ENCODE results near the gene DRAM2. TPM values are rescaled to one million over a fixed set of nuclear protein-coding genes. Genes with fewer than 3 reads are reported as not detected.
A peak's percentile ranks its signal among the peaks of the same experiment; 100 is the strongest.
"Not testable (repeated sequence)": the region's sequence is repeated elsewhere in the genome, so short reads cannot be mapped to it uniquely, and the experiment has no call there.

DRAM2 gene
- polyA plus RNA-seq, 4 donors = 37.0 to 91.9 (median 40.2) TPM

GRCh38 chr1:111104981-111105380 lies 34.9 kb downstream of the DRAM2 start:
- FAIRE-seq (no peak), DNase-seq (no peak)
- Histone ChIP-seq H3K4me1 (ENCODE audit: control insufficient read depth in 3 of 3, insufficient read depth in 2 of 3, low read depth in 1 of 3, low read length in 2 of 3) (no peaks in the 10 kb centered on the region), H3K4me3 (ENCODE audit: low read depth in 1 of 3, low read length in 3 of 3) (no peak overlapping the region), H3K9me3 (ENCODE audit: control insufficient read depth in 2 of 2, insufficient read depth in 1 of 2, low read depth in 1 of 2, low read length in 1 of 2) (peaks cover 0 to 16% of the 10 kb centered on the region in 2 donors), H3K36me3 (ENCODE audit: control insufficient read depth in 3 of 3, insufficient read depth in 2 of 3, low read depth in 1 of 3, low read length in 3 of 3) (no peaks in the 10 kb centered on the region), H3K27ac (ENCODE audit: low read depth in 1 of 3, low read length in 2 of 3) (no peak overlapping the region), H3K27me3 (ENCODE audit: control insufficient read depth in 3 of 3, insufficient read depth in 3 of 3, low read length in 3 of 3) (no peaks in the 10 kb centered on the region)
- WGBS, 3 donors = 71 to 89% (median 85%) methylated on average over 2 of the region's 2 CpGs

GRCh38 chr1:111101854-111102642 lies 37.8 kb downstream of the DRAM2 start:
- no peaks in the 10 kb centered on the region for H3K4me1 ChIP-seq (ENCODE audit: control insufficient read depth in 3 of 3, insufficient read depth in 2 of 3, low read depth in 1 of 3, low read length in 2 of 3)
- DNase-seq (peak; percentile 20 to 82), FAIRE-seq (no peak)
- peaks cover 0 to 19% of the 10 kb centered on the region in 2 donors for H3K9me3 ChIP-seq (ENCODE audit: control insufficient read depth in 2 of 2, insufficient read depth in 1 of 2, low read depth in 1 of 2, low read length in 1 of 2)
- H3K27me3 ChIP-seq (ENCODE audit: control insufficient read depth in 3 of 3, insufficient read depth in 3 of 3, low read length in 3 of 3) = no peaks in the 10 kb centered on the region
- peak overlapping the region in 1 of 3 donors; percentile 63 for H3K27ac ChIP-seq (ENCODE audit: low read depth in 1 of 3, low read length in 2 of 3)
- H3K36me3 ChIP-seq (ENCODE audit: control insufficient read depth in 3 of 3, insufficient read depth in 2 of 3, low read depth in 1 of 3, low read length in 3 of 3) = no peaks in the 10 kb centered on the region
- WGBS, 3 donors = 36 to 75% (median 56%) methylated on average over 5 of the region's 5 CpGs
- H3K4me3 ChIP-seq (ENCODE audit: low read depth in 1 of 3, low read length in 3 of 3) = no peak overlapping the region

DNA sequence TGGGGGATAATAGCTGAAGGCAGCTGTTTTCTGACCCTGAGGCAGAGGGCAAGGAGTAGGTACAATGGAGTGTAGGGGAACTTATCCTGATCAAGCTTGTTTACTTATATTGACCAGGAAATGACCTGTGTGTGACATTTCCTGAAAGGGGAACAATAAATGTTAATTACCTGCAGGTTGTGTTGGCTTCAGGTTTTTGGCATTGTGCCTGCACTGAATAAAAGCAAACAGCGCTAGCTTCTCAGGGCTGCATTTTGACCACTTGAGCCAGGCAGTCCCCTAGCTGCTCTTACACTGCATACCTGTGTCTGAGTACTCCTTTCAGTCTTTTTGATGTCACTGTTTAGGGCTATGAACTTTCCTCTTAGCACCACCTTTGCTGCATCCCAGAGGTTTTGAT lies 40.6 kb downstream of the DRAM2 start:
- H3K4me3 ChIP-seq (ENCODE audit: low read depth in 1 of 3, low read length in 3 of 3) = no peak overlapping the region
- H3K27me3 ChIP-seq (ENCODE audit: control insufficient read depth in 3 of 3, insufficient read depth in 3 of 3, low read length in 3 of 3) = no peaks in the 10 kb centered on the region
- no peak overlapping the region for H3K27ac ChIP-seq (ENCODE audit: low read depth in 1 of 3, low read length in 2 of 3)
- no peaks in the 10 kb centered on the region for H3K36me3 ChIP-seq (ENCODE audit: control insufficient read depth in 3 of 3, insufficient read depth in 2 of 3, low read depth in 1 of 3, low read length in 3 of 3)
- FAIRE-seq (no peak), DNase-seq (peak in 1 of 2 donors; percentile 82)
- H3K9me3 ChIP-seq (ENCODE audit: control insufficient read depth in 2 of 2, insufficient read depth in 1 of 2, low read depth in 1 of 2, low read length in 1 of 2) = peaks cover 0 to 18% of the 10 kb centered on the region in 2 donors
- H3K4me1 ChIP-seq (ENCODE audit: control insufficient read depth in 3 of 3, insufficient read depth in 2 of 3, low read depth in 1 of 3, low read length in 2 of 3) = no peaks in the 10 kb centered on the region
- 47 to 80% (median 55%) methylated on average over 1 of the region's 1 CpG for WGBS, 3 donors

DNA sequence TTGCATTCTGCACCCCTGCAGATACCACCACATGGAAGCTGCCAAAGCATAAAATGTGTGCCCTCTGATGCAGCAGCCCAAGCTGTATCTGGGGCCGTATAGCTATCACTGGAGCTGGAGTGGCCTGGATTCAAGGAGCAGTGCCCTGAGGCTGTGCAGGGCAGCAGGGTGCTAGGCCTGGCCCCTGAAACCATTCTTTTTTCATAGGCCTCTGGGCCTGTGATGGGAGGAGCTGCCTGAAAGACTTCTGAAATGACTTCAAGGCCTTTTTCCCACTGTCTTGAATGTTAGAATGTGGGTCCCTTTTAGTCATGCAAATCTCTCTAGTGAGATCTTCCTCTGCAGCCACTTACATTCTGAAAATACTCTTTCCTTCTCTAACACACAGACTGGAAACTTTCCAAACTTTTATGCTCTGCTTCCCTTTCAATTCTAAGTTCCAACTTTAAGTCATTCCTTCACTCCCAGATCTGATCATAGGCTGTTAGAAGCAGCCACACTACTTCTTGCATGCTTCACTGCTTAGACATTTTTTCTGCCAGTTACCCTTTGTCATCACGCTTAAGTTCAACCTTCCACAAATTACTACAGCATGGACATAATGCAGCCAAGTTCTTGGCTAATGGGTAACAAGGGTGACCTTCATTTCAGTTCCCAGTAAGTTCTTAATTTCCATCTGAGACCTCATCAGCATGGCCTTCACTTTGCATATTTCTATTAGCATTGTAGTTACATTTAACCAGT lies 42.4 kb downstream of the DRAM2 start:
- Histone ChIP-seq H3K27me3 (ENCODE audit: control insufficient read depth in 3 of 3, insufficient read depth in 3 of 3, low read length in 3 of 3) (no peaks in the 10 kb centered on the region), H3K36me3 (ENCODE audit: control insufficient read depth in 3 of 3, insufficient read depth in 2 of 3, low read depth in 1 of 3, low read length in 3 of 3) (no peaks in the 10 kb centered on the region), H3K9me3 (ENCODE audit: control insufficient read depth in 2 of 2, insufficient read depth in 1 of 2, low read depth in 1 of 2, low read length in 1 of 2) (peaks cover 0 to 18% of the 10 kb centered on the region in 2 donors), H3K4me3 (ENCODE audit: low read depth in 1 of 3, low read length in 3 of 3) (no peak overlapping the region), H3K4me1 (ENCODE audit: control insufficient read depth in 3 of 3, insufficient read depth in 2 of 3, low read depth in 1 of 3, low read length in 2 of 3) (no peaks in the 10 kb centered on the region), H3K27ac (ENCODE audit: low read depth in 1 of 3, low read length in 2 of 3) (no peak overlapping the region)
- no peak for FAIRE-seq
- DNase-seq = no peak
- WGBS, 3 donors = 87 to 91% (median 88%) methylated on average over 2 of the region's 2 CpGs

- WGBS, 3 donors = 86 to 92% (median 91%) methylated on average over 3 of the region's 3 CpGs
- H3K36me3 ChIP-seq (ENCODE audit: control insufficient read depth in 3 of 3, insufficient read depth in 2 of 3, low read depth in 1 of 3, low read length in 3 of 3); FAIRE-seq; H3K9me3 ChIP-seq (ENCODE audit: control insufficient read depth in 2 of 2, insufficient read depth in 1 of 2, low read depth in 1 of 2, low read length in 1 of 2); H3K27ac ChIP-seq (ENCODE audit: low read depth in 1 of 3, low read length in 2 of 3); H3K4me1 ChIP-seq (ENCODE audit: control insufficient read depth in 3 of 3, insufficient read depth in 2 of 3, low read depth in 1 of 3, low read length in 2 of 3); H3K4me3 ChIP-seq (ENCODE audit: low read depth in 1 of 3, low read length in 3 of 3); H3K27me3 ChIP-seq (ENCODE audit: control insufficient read depth in 3 of 3, insufficient read depth in 3 of 3, low read length in 3 of 3); DNase-seq: not testable (repeated sequence)
Measured at GRCh38 chr1:111095421-111095820, 44.5 kb downstream of the DRAM2 start.

DNA sequence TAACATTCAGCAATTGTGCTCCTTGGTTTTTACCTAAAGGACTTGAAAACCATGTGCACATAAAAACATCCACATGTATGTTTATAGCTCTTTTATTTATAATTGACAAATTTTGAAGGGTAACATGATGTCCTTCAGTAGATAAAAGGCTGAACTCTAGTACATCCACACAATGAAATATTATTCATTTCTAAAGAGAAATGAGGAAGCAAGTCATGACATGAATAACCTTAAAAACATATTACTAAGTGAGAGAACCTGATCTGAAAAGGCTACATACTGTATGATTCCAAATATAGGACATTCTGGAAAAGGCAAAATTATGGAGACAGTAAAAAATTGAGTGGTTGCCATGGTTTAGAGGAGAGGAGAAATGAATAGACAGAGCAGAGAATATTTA lies 50.3 kb downstream of the DRAM2 start:
- Histone ChIP-seq H3K36me3 (ENCODE audit: control insufficient read depth in 3 of 3, insufficient read depth in 2 of 3, low read depth in 1 of 3, low read length in 3 of 3) (no peaks in the 10 kb centered on the region), H3K9me3 (ENCODE audit: control insufficient read depth in 2 of 2, insufficient read depth in 1 of 2, low read depth in 1 of 2, low read length in 1 of 2) (peaks cover 0 to 3% of the 10 kb centered on the region in 2 donors), H3K27me3 (ENCODE audit: control insufficient read depth in 3 of 3, insufficient read depth in 3 of 3, low read length in 3 of 3) (peaks cover 0 to 2% (median 0%) of the 10 kb centered on the region in 3 donors), H3K4me3 (ENCODE audit: low read depth in 1 of 3, low read length in 3 of 3) (no peak overlapping the region), H3K4me1 (ENCODE audit: control insufficient read depth in 3 of 3, insufficient read depth in 2 of 3, low read depth in 1 of 3, low read length in 2 of 3) (no peaks in the 10 kb centered on the region), H3K27ac (ENCODE audit: low read depth in 1 of 3, low read length in 2 of 3) (no peak overlapping the region)
- DNase-seq (no peak), FAIRE-seq (no peak)

DNA sequence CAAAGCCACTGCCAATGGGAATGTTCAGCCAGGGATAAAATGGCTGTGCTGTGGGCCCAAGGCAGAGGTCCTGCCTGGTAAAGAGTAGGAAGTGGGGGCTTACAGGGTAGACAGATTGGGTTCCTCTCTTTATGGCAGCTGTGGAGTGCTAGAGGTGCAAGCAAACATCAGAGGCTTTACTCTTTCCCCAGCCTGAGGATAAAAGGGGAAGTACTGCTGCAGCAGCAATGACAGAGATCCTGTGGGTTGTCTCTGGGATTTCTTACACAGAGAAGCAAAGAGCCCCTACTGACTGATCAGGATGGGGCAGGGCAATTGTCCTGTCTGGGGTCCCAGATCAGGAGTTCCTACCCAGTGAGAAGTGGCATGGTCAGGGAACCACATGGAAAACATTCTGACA lies 54.2 kb downstream of the DRAM2 start:
- Histone ChIP-seq H3K4me1 (ENCODE audit: control insufficient read depth in 3 of 3, insufficient read depth in 2 of 3, low read depth in 1 of 3, low read length in 2 of 3) (no peaks in the 10 kb centered on the region), H3K9me3 (ENCODE audit: control insufficient read depth in 2 of 2, insufficient read depth in 1 of 2, low read depth in 1 of 2, low read length in 1 of 2) (peaks cover 0 to 3% of the 10 kb centered on the region in 2 donors), H3K27ac (ENCODE audit: low read depth in 1 of 3, low read length in 2 of 3) (no peak overlapping the region), H3K36me3 (ENCODE audit: control insufficient read depth in 3 of 3, insufficient read depth in 2 of 3, low read depth in 1 of 3, low read length in 3 of 3) (no peaks in the 10 kb centered on the region), H3K4me3 (ENCODE audit: low read depth in 1 of 3, low read length in 3 of 3) (no peak overlapping the region), H3K27me3 (ENCODE audit: control insufficient read depth in 3 of 3, insufficient read depth in 3 of 3, low read length in 3 of 3) (peaks cover 0 to 2% (median 0%) of the 10 kb centered on the region in 3 donors)
- no peak for FAIRE-seq
- DNase-seq = no peak

DNA sequence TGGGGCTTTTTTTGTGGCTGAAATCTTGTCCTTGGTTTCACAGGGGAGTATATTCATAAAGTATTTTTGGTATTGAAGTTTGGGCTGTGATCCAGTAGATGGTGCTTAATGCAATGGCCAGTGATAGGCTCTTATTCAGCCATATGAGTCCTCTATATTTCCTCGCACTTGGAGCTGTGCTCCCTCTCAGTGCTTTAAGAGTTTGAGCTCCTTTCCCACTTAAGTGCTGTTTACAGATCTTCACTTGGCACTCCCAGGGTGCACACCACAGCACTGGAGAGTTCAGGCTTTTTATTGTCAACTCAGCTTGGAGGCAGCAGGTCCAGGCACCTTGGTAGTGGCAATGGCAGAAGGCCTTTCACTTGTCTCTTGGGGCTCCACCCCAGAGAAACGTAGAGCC lies 54.9 kb downstream of the DRAM2 start:
- peaks cover 0 to 2% of the 10 kb centered on the region in 2 donors for H3K9me3 ChIP-seq (ENCODE audit: control insufficient read depth in 2 of 2, insufficient read depth in 1 of 2, low read depth in 1 of 2, low read length in 1 of 2)
- no peak overlapping the region for H3K4me3 ChIP-seq (ENCODE audit: low read depth in 1 of 3, low read length in 3 of 3)
- no peaks in the 10 kb centered on the region for H3K4me1 ChIP-seq (ENCODE audit: control insufficient read depth in 3 of 3, insufficient read depth in 2 of 3, low read depth in 1 of 3, low read length in 2 of 3)
- WGBS, 3 donors = 63 to 71% (median 65%) methylated on average over 2 of the region's 2 CpGs
- H3K27me3 ChIP-seq (ENCODE audit: control insufficient read depth in 3 of 3, insufficient read depth in 3 of 3, low read length in 3 of 3) = peaks cover 0 to 2% (median 0%) of the 10 kb centered on the region in 3 donors
- no peak for DNase-seq
- no peak overlapping the region for H3K27ac ChIP-seq (ENCODE audit: low read depth in 1 of 3, low read length in 2 of 3)
- no peak for FAIRE-seq
- H3K36me3 ChIP-seq (ENCODE audit: control insufficient read depth in 3 of 3, insufficient read depth in 2 of 3, low read depth in 1 of 3, low read length in 3 of 3) = no peaks in the 10 kb centered on the region
